Measurements from ENCODE around the gene RPS6KA2. TPM values are rescaled to one million over a fixed set of nuclear protein-coding genes. Genes with fewer than 3 reads are reported as not detected.
"Not testable (repeated sequence)": the region's sequence is repeated elsewhere in the genome, so short reads cannot be mapped to it uniquely, and the experiment has no call there.

RPS6KA2 gene
- total RNA-seq, 2 experiments from 2014 or later: 1.6 to 1.9 TPM

GRCh38 chr6:166582258-166582657 lies 44.8 kb downstream of the RPS6KA2 start:
- ChIA-PET CTCF (no interaction called here), POLR2A (no interaction called here)
- no peaks in the 10 kb centered on the region for H3K4me1 Mint-ChIP-seq (ENCODE audit: low read depth)
- H3K27ac Mint-ChIP-seq: no peak overlapping the region
- H3K9me3 Mint-ChIP-seq (ENCODE audit: insufficient read depth): no peaks in the 10 kb centered on the region
- ATAC-seq (no peak), DNase-seq (no peak)
- no peaks in the 10 kb centered on the region for H3K27me3 Mint-ChIP-seq (ENCODE audit: low read depth)
- H3K36me3 Mint-ChIP-seq (ENCODE audit: low read depth): no peaks in the 10 kb centered on the region
- H3K4me3 Mint-ChIP-seq: no peak overlapping the region

GRCh38 chr6:166581801-166582200 lies 45.2 kb downstream of the RPS6KA2 start:
- ATAC-seq; H3K36me3 Mint-ChIP-seq (ENCODE audit: low read depth); CTCF ChIA-PET; H3K27ac Mint-ChIP-seq; H3K27me3 Mint-ChIP-seq (ENCODE audit: low read depth); H3K9me3 Mint-ChIP-seq (ENCODE audit: insufficient read depth); POLR2A ChIA-PET; H3K4me3 Mint-ChIP-seq; DNase-seq; H3K4me1 Mint-ChIP-seq (ENCODE audit: low read depth): not testable (repeated sequence)

GRCh38 chr6:166581091-166581511 lies 46.0 kb downstream of the RPS6KA2 start:
- ATAC-seq: no peak
- no peak overlapping the region for H3K4me3 Mint-ChIP-seq
- POLR2A ChIA-PET: no interaction called here
- H3K27me3 Mint-ChIP-seq (ENCODE audit: low read depth): no peaks in the 10 kb centered on the region
- H3K9me3 Mint-ChIP-seq (ENCODE audit: insufficient read depth): no peaks in the 10 kb centered on the region
- H3K4me1 Mint-ChIP-seq (ENCODE audit: low read depth): no peaks in the 10 kb centered on the region
- no peaks in the 10 kb centered on the region for H3K36me3 Mint-ChIP-seq (ENCODE audit: low read depth)
- CTCF ChIA-PET: no interaction called here
- DNase-seq: no peak
- H3K27ac Mint-ChIP-seq: no peak overlapping the region

GRCh38 chr6:166580076-166581050 lies 46.7 kb downstream of the RPS6KA2 start:
- ChIA-PET POLR2A (no interaction called here), CTCF (no interaction called here)
- DNase-seq (no peak), ATAC-seq (no peak)
- no peak overlapping the region for H3K4me3 Mint-ChIP-seq
- no peaks in the 10 kb centered on the region for H3K27me3 Mint-ChIP-seq (ENCODE audit: low read depth)
- no peaks in the 10 kb centered on the region for H3K9me3 Mint-ChIP-seq (ENCODE audit: insufficient read depth)
- H3K27ac Mint-ChIP-seq: no peak overlapping the region
- no peaks in the 10 kb centered on the region for H3K4me1 Mint-ChIP-seq (ENCODE audit: low read depth)
- no peaks in the 10 kb centered on the region for H3K36me3 Mint-ChIP-seq (ENCODE audit: low read depth)

- H3K4me3 Mint-ChIP-seq: no peak overlapping the region
- peaks cover 4% of the 10 kb centered on the region for H3K27me3 Mint-ChIP-seq (ENCODE audit: low read depth)
- no peaks in the 10 kb centered on the region for H3K4me1 Mint-ChIP-seq (ENCODE audit: low read depth)
- no peaks in the 10 kb centered on the region for H3K36me3 Mint-ChIP-seq (ENCODE audit: low read depth)
- no peaks in the 10 kb centered on the region for H3K9me3 Mint-ChIP-seq (ENCODE audit: insufficient read depth)
- CTCF ChIA-PET: no interaction called here
- ATAC-seq (no peak), DNase-seq (no peak)
- POLR2A ChIA-PET: no interaction called here
- H3K27ac Mint-ChIP-seq: no peak overlapping the region
Observed at GRCh38 chr6:166579237-166579850, 47.7 kb downstream of the RPS6KA2 start.

- Mint-ChIP-seq H3K27ac (no peak overlapping the region), H3K4me3 (no peak overlapping the region), H3K36me3 (ENCODE audit: low read depth) (no peaks in the 10 kb centered on the region), H3K9me3 (ENCODE audit: insufficient read depth) (no peaks in the 10 kb centered on the region), H3K4me1 (ENCODE audit: low read depth) (no peaks in the 10 kb centered on the region), H3K27me3 (ENCODE audit: low read depth) (peaks cover 4% of the 10 kb centered on the region)
- ChIA-PET CTCF (no interaction called here), POLR2A (no interaction called here)
- DNase-seq (no peak), ATAC-seq (no peak)
Observed at GRCh38 chr6:166578536-166579236, 48.4 kb downstream of the RPS6KA2 start.

- DNase-seq (no peak), ATAC-seq (no peak)
- no peaks in the 10 kb centered on the region for H3K9me3 Mint-ChIP-seq (ENCODE audit: insufficient read depth)
- H3K4me3 Mint-ChIP-seq: no peak overlapping the region
- POLR2A ChIA-PET: no interaction called here
- H3K4me1 Mint-ChIP-seq (ENCODE audit: low read depth): no peaks in the 10 kb centered on the region
- H3K27me3 Mint-ChIP-seq (ENCODE audit: low read depth): peaks cover 4% of the 10 kb centered on the region
- CTCF ChIA-PET: no interaction called here
- no peaks in the 10 kb centered on the region for H3K36me3 Mint-ChIP-seq (ENCODE audit: low read depth)
- no peak overlapping the region for H3K27ac Mint-ChIP-seq
Observed at GRCh38 chr6:166575205-166575604, 51.8 kb downstream of the RPS6KA2 start.

GRCh38 chr6:166573511-166574216 lies 53.4 kb downstream of the RPS6KA2 start:
- ATAC-seq: no peak
- Mint-ChIP-seq H3K27ac (no peak overlapping the region), H3K36me3 (ENCODE audit: low read depth) (no peaks in the 10 kb centered on the region), H3K4me1 (ENCODE audit: low read depth) (no peaks in the 10 kb centered on the region), H3K27me3 (ENCODE audit: low read depth) (peaks cover 4% of the 10 kb centered on the region), H3K4me3 (no peak overlapping the region), H3K9me3 (ENCODE audit: insufficient read depth) (no peaks in the 10 kb centered on the region)
- no peak for DNase-seq
- ChIA-PET CTCF (no interaction called here), POLR2A (no interaction called here)

- ATAC-seq (no peak), DNase-seq (no peak)
- H3K27me3 Mint-ChIP-seq (ENCODE audit: low read depth): peaks cover 4% of the 10 kb centered on the region
- CTCF ChIA-PET: no interaction called here
- POLR2A ChIA-PET: no interaction called here
- H3K4me3 Mint-ChIP-seq: no peak overlapping the region
- no peaks in the 10 kb centered on the region for H3K9me3 Mint-ChIP-seq (ENCODE audit: insufficient read depth)
- no peak overlapping the region for H3K27ac Mint-ChIP-seq
- H3K4me1 Mint-ChIP-seq (ENCODE audit: low read depth): no peaks in the 10 kb centered on the region
- no peaks in the 10 kb centered on the region for H3K36me3 Mint-ChIP-seq (ENCODE audit: low read depth)
Observed at GRCh38 chr6:166572370-166573261, 54.4 kb downstream of the RPS6KA2 start.

GRCh38 chr6:166570929-166571713 lies 55.9 kb downstream of the RPS6KA2 start:
- Mint-ChIP-seq H3K4me3 (no peak overlapping the region), H3K9me3 (ENCODE audit: insufficient read depth) (no peaks in the 10 kb centered on the region), H3K27me3 (ENCODE audit: low read depth) (peaks cover 4% of the 10 kb centered on the region), H3K27ac (no peak overlapping the region), H3K36me3 (ENCODE audit: low read depth) (no peaks in the 10 kb centered on the region), H3K4me1 (ENCODE audit: low read depth) (no peaks in the 10 kb centered on the region)
- ATAC-seq (no peak), DNase-seq (no peak)
- CTCF ChIA-PET: no interaction called here
- POLR2A ChIA-PET: no interaction called here

GRCh38 chr6:166569206-166569605 lies 57.8 kb downstream of the RPS6KA2 start:
- H3K27ac Mint-ChIP-seq: no peak overlapping the region
- DNase-seq (no peak), ATAC-seq (no peak)
- H3K9me3 Mint-ChIP-seq (ENCODE audit: insufficient read depth): no peaks in the 10 kb centered on the region
- H3K36me3 Mint-ChIP-seq (ENCODE audit: low read depth): no peaks in the 10 kb centered on the region
- H3K4me3 Mint-ChIP-seq: no peak overlapping the region
- ChIA-PET POLR2A (no interaction called here), CTCF (no interaction called here)
- H3K27me3 Mint-ChIP-seq (ENCODE audit: low read depth): no peaks in the 10 kb centered on the region
- no peaks in the 10 kb centered on the region for H3K4me1 Mint-ChIP-seq (ENCODE audit: low read depth)

Data from activated CD8-positive, alpha-beta T cell treated with anti-CD3 and anti-CD28 coated beads, Interleukin-2, amount 10 ng/mL, durations not matched to agents 7 days and 5 days (primary cell).